OCI-LY7 (cell line): Measurements from ENCODE around the gene TBC1D1.

Experiments used
- CTCF ChIP-seq: fragments of 200-600 bp; sonication (generic); conservative IDR thresholded peaks from 2 replicates; pipeline ENCODE4 v1.5.1; 2014; ENCODE audit warnings: mild to moderate bottlenecking, antibody characterized with exemption, low read length, moderate library complexity, mixed read lengths
- EZH2phosphoT487 ChIP-seq: fragments of 200-600 bp; sonication (generic); IDR thresholded peaks from 2 replicates; pipeline ENCODE4 v1.6.1; 2018; ENCODE audit warnings: low read depth, borderline replicate concordance, mild to moderate bottlenecking, mixed run types, antibody characterized with exemption, low read length, moderate library complexity, mixed read lengths

GRCh38 chr4:38182334-38182998 lies 291.6 kb downstream of the TBC1D1 start:
- TF ChIP-seq CTCF (no peak), EZH2phosphoT487 (no peak)
